ENCODE measurements around the gene SFI1.
"Not testable (repeated sequence)": the region's sequence is repeated elsewhere in the genome, so short reads cannot be mapped to it uniquely, and the experiment has no call there.

- TF ChIP-seq, protein P1, sequence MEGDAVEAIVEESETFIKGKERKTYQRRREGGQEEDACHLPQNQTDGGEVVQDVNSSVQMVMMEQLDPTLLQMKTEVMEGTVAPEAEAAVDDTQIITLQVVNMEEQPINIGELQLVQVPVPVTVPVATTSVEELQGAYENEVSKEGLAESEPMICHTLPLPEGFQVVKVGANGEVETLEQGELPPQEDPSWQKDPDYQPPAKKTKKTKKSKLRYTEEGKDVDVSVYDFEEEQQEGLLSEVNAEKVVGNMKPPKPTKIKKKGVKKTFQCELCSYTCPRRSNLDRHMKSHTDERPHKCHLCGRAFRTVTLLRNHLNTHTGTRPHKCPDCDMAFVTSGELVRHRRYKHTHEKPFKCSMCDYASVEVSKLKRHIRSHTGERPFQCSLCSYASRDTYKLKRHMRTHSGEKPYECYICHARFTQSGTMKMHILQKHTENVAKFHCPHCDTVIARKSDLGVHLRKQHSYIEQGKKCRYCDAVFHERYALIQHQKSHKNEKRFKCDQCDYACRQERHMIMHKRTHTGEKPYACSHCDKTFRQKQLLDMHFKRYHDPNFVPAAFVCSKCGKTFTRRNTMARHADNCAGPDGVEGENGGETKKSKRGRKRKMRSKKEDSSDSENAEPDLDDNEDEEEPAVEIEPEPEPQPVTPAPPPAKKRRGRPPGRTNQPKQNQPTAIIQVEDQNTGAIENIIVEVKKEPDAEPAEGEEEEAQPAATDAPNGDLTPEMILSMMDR (conservative IDR thresholded peaks at IDR 0.05; ENCODE audit: low read depth, low read length) = not testable (repeated sequence)
- TF ChIP-seq EZH2 (IDR thresholded peaks at IDR 0.05; ENCODE audit: borderline replicate concordance, low read depth, low read length, poor library complexity, severe bottlenecking) = not testable (repeated sequence)
Measured at GRCh38 chr22:31507517-31507916, 11.2 kb downstream of the SFI1 start.
